Keratinocyte (primary cell): ENCODE results near the gene KRT78. TPM values are rescaled to one million over a fixed set of nuclear protein-coding genes. Genes with fewer than 3 reads are reported as not detected.

Experiments
- DNase-seq: peaks from one replicate; pipeline ENCODE4 v3.0.0-alpha.2; 2011; ENCODE audit warnings: low read depth, missing footprints, low spot score
- FAIRE-seq: peaks from 2 replicates; lab custom pipeline; 2011; peaks lifted over from hg19 to GRCh38; lab: Jason Lieb, UNC
- H2AFZ ChIP-seq: 2 replicates; pipeline ENCODE4 v1.6.0; 2012; ENCODE audit warnings: low read length, control low read depth, inconsistent platforms; ENCODE audit not compliant: control insufficient read depth
- H3K27ac ChIP-seq: 2 replicates; pipeline ENCODE4 v1.5.1; 2011; ENCODE audit warnings: low read length; ENCODE audit not compliant: control insufficient read depth, insufficient read depth
- H3K27me3 ChIP-seq: 3 replicates; pipeline ENCODE4 v1.6.0; 2011; ENCODE audit warnings: low read length; ENCODE audit not compliant: control insufficient read depth, insufficient read depth; ENCODE audit errors: extremely low read depth
- H3K36me3 ChIP-seq, 2 experiments: 2 replicates in 1 of 2; 3 replicates in 1 of 2; pipeline ENCODE4 v1.5.1; 2011; ENCODE audit warnings: low read length in 2 of 2, mild to moderate bottlenecking in 1 of 2; ENCODE audit not compliant: control insufficient read depth in 2 of 2, insufficient read depth in 2 of 2; ENCODE audit errors: extremely low read depth in 1 of 2
- H3K4me1 ChIP-seq: 3 replicates; pipeline ENCODE4 v1.5.1; 2011; ENCODE audit warnings: low read length; ENCODE audit not compliant: control insufficient read depth, insufficient read depth; ENCODE audit errors: extremely low read depth
- H3K4me2 ChIP-seq: 3 replicates; pipeline ENCODE4 v1.6.0; 2011; ENCODE audit warnings: low read depth, low read length; ENCODE audit not compliant: control insufficient read depth, insufficient read depth; ENCODE audit errors: extremely low read depth
- H3K4me3 ChIP-seq, 3 experiments: fragments of 200-600 bp in 1 of 3; sonication (generic) in 1 of 3; 2 replicates in 2 of 3; 3 replicates in 1 of 3; pipeline ENCODE4 v1.5.1; 2011 to 2016; ENCODE audit warnings: low read length in 3 of 3, mild to moderate bottlenecking in 3 of 3, control low read depth in 2 of 3, inconsistent platforms in 1 of 3, low read depth in 1 of 3, mixed read lengths in 1 of 3, mixed run types in 1 of 3, moderate library complexity in 1 of 3; ENCODE audit not compliant: control insufficient read depth in 2 of 3, insufficient read depth in 2 of 3; ENCODE audit errors: extremely low read depth in 1 of 3
- H3K79me2 ChIP-seq: 2 replicates; pipeline ENCODE4 v1.6.0; 2012; ENCODE audit warnings: low read length; ENCODE audit not compliant: control insufficient read depth, insufficient read depth
- H3K9ac ChIP-seq: 3 replicates; pipeline ENCODE4 v1.6.0; 2011; ENCODE audit warnings: low read length; ENCODE audit not compliant: control insufficient read depth, insufficient read depth; ENCODE audit errors: extremely low read depth
- H3K9me1 ChIP-seq: 3 replicates; pipeline ENCODE4 v1.6.0; 2011; ENCODE audit warnings: low read length; ENCODE audit not compliant: control insufficient read depth, insufficient read depth; ENCODE audit errors: extremely low read depth
- H3K9me3 ChIP-seq: 2 replicates; pipeline ENCODE4 v1.5.1; 2012; ENCODE audit warnings: low read depth, low read length; ENCODE audit not compliant: control insufficient read depth
- H4K20me1 ChIP-seq: 3 replicates; pipeline ENCODE4 v1.6.0; 2011; ENCODE audit warnings: low read length; ENCODE audit not compliant: control insufficient read depth, insufficient read depth; ENCODE audit errors: extremely low read depth
- EZH2 ChIP-seq: IDR thresholded peaks from one replicate; pipeline ENCODE4 v1.6.1; 2012; ENCODE audit warnings: inconsistent platforms, mild to moderate bottlenecking, low read length, moderate library complexity
- dilution Hi-C: fragments of 300-500 bp; cut with MboI; formaldehyde crosslinking; loops from one replicate; pipeline ENCODE4 v1.7.0; 2020; ENCODE audit warnings: low sequenced_read_pairs; ENCODE audit not compliant: extremely low pct_ligation_motif_present
- polyA plus RNA-seq, 5 experiments: library from polyadenylated mRNA; depleted of rRNA in 3 of 5; stranded (reverse) in 3 of 5; stranded (forward) in 1 of 5; unstranded in 1 of 5; fragments of >200 nt; gene quantifications; 1 replicate in 1 of 5; 2 replicates in 3 of 5; 3 replicates in 1 of 5; pipeline versions ENCODE4 v1.2.1 to v1.2.3, GENCODE V29; 2011 to 2012; ENCODE audit warnings: missing spikeins in 2 of 5, low read depth in 1 of 5, low replicate concordance in 1 of 5
- TF ChIP-seq, protein P1 (sequence below), 3 experiments: IDR thresholded peaks in 1 of 3; conservative IDR thresholded peaks in 1 of 3; optimal IDR thresholded peaks in 1 of 3; 2 replicates in 2 of 3; 3 replicates in 1 of 3; pipeline versions ENCODE3 to v1.5.1; 2011; ENCODE audit warnings: low read length in 3 of 3, mild to moderate bottlenecking in 3 of 3, moderate library complexity in 2 of 3, control low read depth in 1 of 3, inconsistent platforms in 1 of 3; ENCODE audit not compliant: insufficient read depth in 2 of 3; ENCODE audit errors: extremely low read depth in 1 of 3

Gene KRT78
- polyA plus RNA-seq, 1 donor (not counting 4 experiments of a cell fraction or from before 2014, with no cell fraction given): 0.96 TPM

DNA sequence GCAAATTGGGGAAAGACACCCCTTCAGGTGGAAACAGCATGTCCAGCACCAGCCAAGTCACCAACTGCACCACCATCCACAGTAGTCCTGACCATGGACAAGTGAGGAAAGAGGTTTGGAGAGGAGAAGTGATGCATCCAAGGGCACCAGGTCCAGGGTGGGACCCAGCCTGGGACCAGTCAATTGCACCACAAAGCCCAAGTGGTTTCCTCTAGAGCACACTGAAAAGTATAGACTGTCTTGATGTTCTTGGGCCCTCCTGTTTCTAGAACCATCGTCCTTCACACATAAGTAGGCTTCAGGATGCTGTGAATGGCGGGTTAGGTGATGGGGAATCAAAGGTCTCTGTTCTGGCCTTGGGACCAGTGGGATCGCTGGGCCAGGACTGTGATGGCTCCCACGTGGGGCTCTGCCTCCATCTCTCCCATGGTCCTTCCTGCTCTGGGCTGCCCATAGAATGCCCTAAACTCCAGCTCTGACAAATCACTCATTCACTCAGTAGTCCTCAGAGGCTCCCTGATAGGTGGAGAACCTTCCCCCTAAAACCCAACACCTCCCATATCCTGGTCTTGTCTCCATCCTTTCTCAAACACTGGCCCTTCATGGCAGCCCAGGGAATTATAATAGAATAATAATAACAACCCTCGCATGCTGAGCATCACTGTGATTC, 23.9 kb downstream of the KRT78 start:
- H3K79me2 ChIP-seq: no peaks in the 10 kb centered on the region
- no peak overlapping the region for H3K27ac ChIP-seq
- no peak overlapping the region for H2AFZ ChIP-seq
- DNase-seq: no peak
- H4K20me1 ChIP-seq: peaks cover 4% of the 10 kb centered on the region
- TF ChIP-seq, protein P1, sequence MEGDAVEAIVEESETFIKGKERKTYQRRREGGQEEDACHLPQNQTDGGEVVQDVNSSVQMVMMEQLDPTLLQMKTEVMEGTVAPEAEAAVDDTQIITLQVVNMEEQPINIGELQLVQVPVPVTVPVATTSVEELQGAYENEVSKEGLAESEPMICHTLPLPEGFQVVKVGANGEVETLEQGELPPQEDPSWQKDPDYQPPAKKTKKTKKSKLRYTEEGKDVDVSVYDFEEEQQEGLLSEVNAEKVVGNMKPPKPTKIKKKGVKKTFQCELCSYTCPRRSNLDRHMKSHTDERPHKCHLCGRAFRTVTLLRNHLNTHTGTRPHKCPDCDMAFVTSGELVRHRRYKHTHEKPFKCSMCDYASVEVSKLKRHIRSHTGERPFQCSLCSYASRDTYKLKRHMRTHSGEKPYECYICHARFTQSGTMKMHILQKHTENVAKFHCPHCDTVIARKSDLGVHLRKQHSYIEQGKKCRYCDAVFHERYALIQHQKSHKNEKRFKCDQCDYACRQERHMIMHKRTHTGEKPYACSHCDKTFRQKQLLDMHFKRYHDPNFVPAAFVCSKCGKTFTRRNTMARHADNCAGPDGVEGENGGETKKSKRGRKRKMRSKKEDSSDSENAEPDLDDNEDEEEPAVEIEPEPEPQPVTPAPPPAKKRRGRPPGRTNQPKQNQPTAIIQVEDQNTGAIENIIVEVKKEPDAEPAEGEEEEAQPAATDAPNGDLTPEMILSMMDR (optimal IDR thresholded peaks at IDR 0.05 in 1 of 3, IDR thresholded peaks at IDR 0.05 in 1 of 3, conservative IDR thresholded peaks at IDR 0.05 in 1 of 3; ENCODE audit: extremely low read depth in 1 of 3, insufficient read depth in 2 of 3, low read length in 3 of 3): no peak
- TF ChIP-seq EZH2: no peak
- H3K4me3 ChIP-seq: no peak overlapping the region
- no peak overlapping the region for H3K4me2 ChIP-seq
- no peaks in the 10 kb centered on the region for H3K9me1 ChIP-seq
- dilution Hi-C loops: no loop called here
- FAIRE-seq: no peak
- H3K4me1 ChIP-seq: no peaks in the 10 kb centered on the region
- no peaks in the 10 kb centered on the region for H3K9me3 ChIP-seq
- no peaks in the 10 kb centered on the region for H3K36me3 ChIP-seq
- H3K27me3 ChIP-seq: peaks cover 13% of the 10 kb centered on the region
- no peak overlapping the region for H3K9ac ChIP-seq

DNA sequence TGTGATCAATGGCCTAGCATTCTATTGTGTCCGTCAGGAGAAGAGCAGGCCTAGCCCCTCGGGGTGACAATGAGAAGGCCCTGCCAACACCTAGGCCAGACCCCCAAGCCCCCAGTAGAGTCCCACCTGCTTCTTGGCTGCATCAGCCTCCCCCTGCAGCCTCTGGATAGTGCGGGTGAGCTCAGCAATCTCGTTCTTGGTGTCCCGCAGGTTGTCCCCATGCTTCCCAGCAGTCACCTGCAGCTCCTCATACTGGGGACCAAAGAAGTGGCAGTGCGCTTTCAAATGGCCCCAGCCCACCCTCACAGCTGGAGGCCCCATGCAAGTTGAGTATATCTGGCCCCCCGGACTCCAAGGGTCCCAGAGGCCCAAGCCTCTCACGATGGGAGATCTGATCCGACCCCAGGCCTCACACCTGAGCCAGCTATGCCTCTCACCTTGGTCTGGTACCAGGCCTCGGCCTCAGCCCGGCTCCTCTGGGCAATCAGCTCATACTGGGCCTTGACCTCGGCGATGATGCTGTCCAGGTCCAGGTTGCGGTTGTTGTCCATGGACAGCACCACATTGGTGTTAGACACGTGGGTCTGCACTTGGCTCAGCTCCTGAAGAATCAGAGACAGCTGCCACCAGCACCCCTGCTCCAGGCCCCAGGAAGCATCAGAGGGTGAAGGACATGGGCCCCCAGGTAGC, 24.9 kb downstream of the KRT78 start:
- Histone ChIP-seq H3K4me1 (no peaks in the 10 kb centered on the region), H3K9ac (no peak overlapping the region), H3K9me1 (no peaks in the 10 kb centered on the region), H3K27me3 (peaks cover 17% of the 10 kb centered on the region), H3K27ac (no peak overlapping the region), H3K9me3 (no peaks in the 10 kb centered on the region), H3K36me3 (no peaks in the 10 kb centered on the region), H3K4me3 (no peak overlapping the region), H3K4me2 (no peak overlapping the region), H2AFZ (no peak overlapping the region), H3K79me2 (no peaks in the 10 kb centered on the region), H4K20me1 (peaks cover 4% of the 10 kb centered on the region)
- no peak for FAIRE-seq
- DNase-seq: no peak
- TF ChIP-seq, protein P1 (optimal IDR thresholded peaks at IDR 0.05 in 1 of 3, IDR thresholded peaks at IDR 0.05 in 1 of 3, conservative IDR thresholded peaks at IDR 0.05 in 1 of 3; ENCODE audit: extremely low read depth in 1 of 3, insufficient read depth in 2 of 3, low read length in 3 of 3): no peak
- no peak for TF ChIP-seq EZH2
- dilution Hi-C loops: no loop called here
